PC-9 (cell line): ENCODE results near the gene NME7.

Experiments used
- CTCF ChIP-seq: fragments of 200-600 bp; sonication (generic); conservative IDR thresholded peaks from 2 replicates; pipeline ENCODE4 v1.6.1; 2017; ENCODE audit warnings: mixed run types, antibody characterized with exemption, mild to moderate bottlenecking, moderate library complexity
- EZH2 ChIP-seq: fragments of 200-600 bp; sonication (generic); IDR thresholded peaks from 2 replicates; pipeline ENCODE4 v1.8.0; 2017; ENCODE audit warnings: antibody characterized with exemption, low read depth

GRCh38 chr1:169330927-169331326 is 36.7 kb downstream of the NME7 start:
- no peak for TF ChIP-seq CTCF
- TF ChIP-seq EZH2: no peak
